K562 (cell line): ENCODE measurements around the gene SYNE2. TPM values are rescaled to one million over a fixed set of nuclear protein-coding genes. Genes with fewer than 3 reads are reported as not detected.

Experiments used
- EP400 ChIP-seq: fragments of 450-650 bp; IDR thresholded peaks from 2 replicates; pipeline ENCODE4 v1.6.1; 2017; ENCODE audit warnings: antibody characterized with exemption, mild to moderate bottlenecking, moderate library complexity
- EZH2 ChIP-seq: IDR thresholded peaks from 2 replicates; pipeline ENCODE4 v1.6.1; 2012; ENCODE audit warnings: low read depth, mild to moderate bottlenecking, inconsistent platforms, low read length, borderline replicate concordance
- HBP1 ChIP-seq: fragments of 450-650 bp; formaldehyde crosslinking; IDR thresholded peaks from 2 replicates; pipeline ENCODE4 v1.4.0; 2022; ENCODE audit warnings: missing genetic modification characterization
- ZNF436 ChIP-seq: fragments of 250-450, 450-650 bp; sonication (Bioruptor Pico); formaldehyde crosslinking; IDR thresholded peaks from 2 replicates; pipeline ENCODE4 v1.7.0; 2020; ENCODE audit warnings: mild to moderate bottlenecking
- polyA plus RNA-seq, 8 experiments: library from polyadenylated mRNA; depleted of rRNA in 4 of 8; stranded (reverse) in 5 of 8; unstranded in 3 of 8; fragments of >200 nt; fragmentation: Nextera tagmentation in 2 of 8; fragmentation: Illumina TruSeq in 1 of 8; extraction: Ambion mirVana in 2 of 8; extraction: Trizol in 1 of 8; gene quantifications; 2 replicates each; pipeline versions ENCODE4 v1.2.1 to v1.2.3, GENCODE V29; 2011 to 2014; ENCODE audit warnings: inconsistent platforms in 1 of 8, missing spikeins in 1 of 8
- total RNA-seq, 7 experiments: library from RNA; depleted of rRNA in 6 of 7; stranded (reverse); fragments of >200 nt in 6 of 7; fragmentation: Illumina TruSeq in 2 of 7; extraction: Trizol in 2 of 7; gene quantifications; 2 replicates each; pipeline versions ENCODE4 v1.2.1 to v1.2.3, GENCODE V29; 2011 to 2021; ENCODE audit warnings: low replicate concordance in 1 of 7
- TF ChIP-seq, protein P1 (sequence below), 2 experiments: IDR thresholded peaks in 1 of 2; conservative IDR thresholded peaks in 1 of 2; 2 replicates each; pipeline ENCODE4 v1.6.1; 2016; ENCODE audit warnings: low read depth in 2 of 2, mild to moderate bottlenecking in 1 of 2, missing compliant biosample characterization in 1 of 2, missing genetic modification characterization in 1 of 2, moderate library complexity in 1 of 2

The SYNE2 gene
- total and polyA plus RNA-seq, 9 of the 15 experiments (the other 6 are each of a cell fraction or from before 2014, with no cell fraction given) = 0.06 to 0.53 (median 0.11) TPM

GRCh38 chr14:63952053-63952932 is 99.5 kb downstream of the SYNE2 start (continued):
- TF ChIP-seq, protein P1, sequence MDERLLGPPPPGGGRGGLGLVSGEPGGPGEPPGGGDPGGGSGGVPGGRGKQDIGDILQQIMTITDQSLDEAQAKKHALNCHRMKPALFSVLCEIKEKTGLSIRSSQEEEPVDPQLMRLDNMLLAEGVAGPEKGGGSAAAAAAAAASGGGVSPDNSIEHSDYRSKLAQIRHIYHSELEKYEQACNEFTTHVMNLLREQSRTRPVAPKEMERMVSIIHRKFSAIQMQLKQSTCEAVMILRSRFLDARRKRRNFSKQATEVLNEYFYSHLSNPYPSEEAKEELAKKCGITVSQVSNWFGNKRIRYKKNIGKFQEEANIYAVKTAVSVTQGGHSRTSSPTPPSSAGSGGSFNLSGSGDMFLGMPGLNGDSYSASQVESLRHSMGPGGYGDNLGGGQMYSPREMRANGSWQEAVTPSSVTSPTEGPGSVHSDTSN (CRISPR knock-in tag; IDR thresholded peaks at IDR 0.05; ENCODE audit: low read depth) = no peak
- TF ChIP-seq, protein P1 (tag; conservative IDR thresholded peaks at IDR 0.05; ENCODE audit: low read depth) = no peak
- no peak for TF ChIP-seq HBP1
- no peak for TF ChIP-seq ZNF436 (CRISPR knock-in tag)
- TF ChIP-seq EP400 = no peak
- TF ChIP-seq EZH2 = no peak
